HepG2 (cell line): Measurements from ENCODE around the gene PSMD1. TPM values are rescaled to one million over a fixed set of nuclear protein-coding genes. Genes with fewer than 3 reads are reported as not detected.
A peak's percentile ranks its signal among the peaks of the same experiment; 100 is the strongest.

Experiments
- CAMTA2 ChIP-seq: sonication (generic); formaldehyde crosslinking; IDR thresholded peaks from 2 replicates; pipeline ENCODE4 v1.4.0; 2020; ENCODE audit warnings: mild to moderate bottlenecking, missing genetic modification reagents, borderline replicate concordance
- CBX5 ChIP-seq: sonication (generic); formaldehyde crosslinking; IDR thresholded peaks from 2 replicates; pipeline ENCODE4 v1.4.0; 2020; ENCODE audit warnings: missing genetic modification reagents, borderline replicate concordance
- KLF16 ChIP-seq, 2 experiments: sonication (generic) in 1 of 2; formaldehyde crosslinking in 1 of 2; IDR thresholded peaks; 2 replicates each; pipeline versions ENCODE4 v1.6.1 to v1.8.0; 2016 to 2023; ENCODE audit warnings: missing genetic modification reagents in 2 of 2, missing compliant biosample characterization in 1 of 2
- NR2F6 ChIP-seq, 2 experiments: IDR thresholded peaks; 2 replicates each; pipeline ENCODE4 v1.6.1; 2016; ENCODE audit warnings: antibody characterized with exemption in 1 of 2, mild to moderate bottlenecking in 1 of 2
- RAD51 ChIP-seq: fragments of 450-650 bp; IDR thresholded peaks from 2 replicates; pipeline ENCODE4 v1.6.1; 2016; ENCODE audit warnings: borderline replicate concordance
- SMAD1 ChIP-seq: sonication (generic); formaldehyde crosslinking; IDR thresholded peaks from 2 replicates; pipeline ENCODE4 v1.4.0; 2020; ENCODE audit warnings: missing genetic modification reagents, low read depth, mild to moderate bottlenecking, borderline replicate concordance
- TEAD2 ChIP-seq: sonication (generic); formaldehyde crosslinking; IDR thresholded peaks from 2 replicates; pipeline ENCODE4 v1.9.0; 2021; ENCODE audit warnings: missing genetic modification reagents
- ZC3H4 ChIP-seq: sonication (generic); formaldehyde crosslinking; IDR thresholded peaks from 2 replicates; pipeline ENCODE4 v1.4.0; 2020; ENCODE audit warnings: missing genetic modification reagents, borderline replicate concordance
- ZNF225 ChIP-seq: sonication (generic); formaldehyde crosslinking; IDR thresholded peaks from 2 replicates; pipeline ENCODE4 v1.4.0; 2020; ENCODE audit warnings: mild to moderate bottlenecking, missing genetic modification reagents
- ZNF292 ChIP-seq: sonication (generic); formaldehyde crosslinking; IDR thresholded peaks from 2 replicates; pipeline ENCODE4 v1.8.1; 2022; ENCODE audit warnings: mild to moderate bottlenecking, low read depth, missing genetic modification reagents, borderline replicate concordance
- ZNF615 ChIP-seq: sonication (generic); formaldehyde crosslinking; IDR thresholded peaks from 2 replicates; pipeline ENCODE4 v1.5.0; 2020; ENCODE audit warnings: mild to moderate bottlenecking, missing genetic modification reagents, borderline replicate concordance
- ZNF629 ChIP-seq: sonication (generic); formaldehyde crosslinking; conservative IDR thresholded peaks from 2 replicates; pipeline ENCODE4 v1.5.0; 2020; ENCODE audit warnings: missing genetic modification reagents
- polyA plus RNA-seq, 8 experiments: library from polyadenylated mRNA; depleted of rRNA in 3 of 8; stranded (reverse) in 7 of 8; unstranded in 1 of 8; fragments of >200 nt; fragmentation: Illumina TruSeq in 4 of 8; extraction: Trizol in 4 of 8; gene quantifications; 2 replicates each; pipeline versions ENCODE4 v1.2.1 to v1.2.3, GENCODE V29; 2011 to 2016; ENCODE audit warnings: low read depth in 4 of 8, missing spikeins in 1 of 8, mixed read lengths in 1 of 8; ENCODE audit not compliant: insufficient read depth in 1 of 8
- total RNA-seq, 5 experiments: library from RNA; depleted of rRNA; stranded (reverse); fragments of >200 nt; fragmentation: Illumina TruSeq; extraction: Trizol; gene quantifications; 2 replicates each; pipeline ENCODE4 v1.2.3, GENCODE V29; 2016; ENCODE audit warnings: low read depth in 1 of 5
- TF ChIP-seq, protein P1 (sequence below): sonication (generic); formaldehyde crosslinking; IDR thresholded peaks from 2 replicates; pipeline ENCODE4 v1.5.0; 2020; ENCODE audit warnings: mild to moderate bottlenecking, missing genetic modification reagents, borderline replicate concordance
- TF ChIP-seq, protein P2 (sequence below): sonication (generic); formaldehyde crosslinking; IDR thresholded peaks from 2 replicates; pipeline ENCODE4 v1.8.0; 2022; ENCODE audit warnings: mild to moderate bottlenecking, missing genetic modification reagents; ENCODE audit not compliant: insufficient replicate concordance
- TF ChIP-seq, protein P3 (sequence below): sonication (generic); formaldehyde crosslinking; conservative IDR thresholded peaks from 2 replicates; pipeline ENCODE4 v1.4.0; 2020; ENCODE audit warnings: missing genetic modification reagents

The PSMD1 gene
- total and polyA plus RNA-seq, 2 of the 13 experiments (the other 11 are each of a cell fraction or from before 2014, with no cell fraction given) = 136 to 191 TPM

GRCh38 chr2:231033147-231034132, 23.2 kb upstream of the PSMD1 start (continued):
- TF ChIP-seq, protein P1, sequence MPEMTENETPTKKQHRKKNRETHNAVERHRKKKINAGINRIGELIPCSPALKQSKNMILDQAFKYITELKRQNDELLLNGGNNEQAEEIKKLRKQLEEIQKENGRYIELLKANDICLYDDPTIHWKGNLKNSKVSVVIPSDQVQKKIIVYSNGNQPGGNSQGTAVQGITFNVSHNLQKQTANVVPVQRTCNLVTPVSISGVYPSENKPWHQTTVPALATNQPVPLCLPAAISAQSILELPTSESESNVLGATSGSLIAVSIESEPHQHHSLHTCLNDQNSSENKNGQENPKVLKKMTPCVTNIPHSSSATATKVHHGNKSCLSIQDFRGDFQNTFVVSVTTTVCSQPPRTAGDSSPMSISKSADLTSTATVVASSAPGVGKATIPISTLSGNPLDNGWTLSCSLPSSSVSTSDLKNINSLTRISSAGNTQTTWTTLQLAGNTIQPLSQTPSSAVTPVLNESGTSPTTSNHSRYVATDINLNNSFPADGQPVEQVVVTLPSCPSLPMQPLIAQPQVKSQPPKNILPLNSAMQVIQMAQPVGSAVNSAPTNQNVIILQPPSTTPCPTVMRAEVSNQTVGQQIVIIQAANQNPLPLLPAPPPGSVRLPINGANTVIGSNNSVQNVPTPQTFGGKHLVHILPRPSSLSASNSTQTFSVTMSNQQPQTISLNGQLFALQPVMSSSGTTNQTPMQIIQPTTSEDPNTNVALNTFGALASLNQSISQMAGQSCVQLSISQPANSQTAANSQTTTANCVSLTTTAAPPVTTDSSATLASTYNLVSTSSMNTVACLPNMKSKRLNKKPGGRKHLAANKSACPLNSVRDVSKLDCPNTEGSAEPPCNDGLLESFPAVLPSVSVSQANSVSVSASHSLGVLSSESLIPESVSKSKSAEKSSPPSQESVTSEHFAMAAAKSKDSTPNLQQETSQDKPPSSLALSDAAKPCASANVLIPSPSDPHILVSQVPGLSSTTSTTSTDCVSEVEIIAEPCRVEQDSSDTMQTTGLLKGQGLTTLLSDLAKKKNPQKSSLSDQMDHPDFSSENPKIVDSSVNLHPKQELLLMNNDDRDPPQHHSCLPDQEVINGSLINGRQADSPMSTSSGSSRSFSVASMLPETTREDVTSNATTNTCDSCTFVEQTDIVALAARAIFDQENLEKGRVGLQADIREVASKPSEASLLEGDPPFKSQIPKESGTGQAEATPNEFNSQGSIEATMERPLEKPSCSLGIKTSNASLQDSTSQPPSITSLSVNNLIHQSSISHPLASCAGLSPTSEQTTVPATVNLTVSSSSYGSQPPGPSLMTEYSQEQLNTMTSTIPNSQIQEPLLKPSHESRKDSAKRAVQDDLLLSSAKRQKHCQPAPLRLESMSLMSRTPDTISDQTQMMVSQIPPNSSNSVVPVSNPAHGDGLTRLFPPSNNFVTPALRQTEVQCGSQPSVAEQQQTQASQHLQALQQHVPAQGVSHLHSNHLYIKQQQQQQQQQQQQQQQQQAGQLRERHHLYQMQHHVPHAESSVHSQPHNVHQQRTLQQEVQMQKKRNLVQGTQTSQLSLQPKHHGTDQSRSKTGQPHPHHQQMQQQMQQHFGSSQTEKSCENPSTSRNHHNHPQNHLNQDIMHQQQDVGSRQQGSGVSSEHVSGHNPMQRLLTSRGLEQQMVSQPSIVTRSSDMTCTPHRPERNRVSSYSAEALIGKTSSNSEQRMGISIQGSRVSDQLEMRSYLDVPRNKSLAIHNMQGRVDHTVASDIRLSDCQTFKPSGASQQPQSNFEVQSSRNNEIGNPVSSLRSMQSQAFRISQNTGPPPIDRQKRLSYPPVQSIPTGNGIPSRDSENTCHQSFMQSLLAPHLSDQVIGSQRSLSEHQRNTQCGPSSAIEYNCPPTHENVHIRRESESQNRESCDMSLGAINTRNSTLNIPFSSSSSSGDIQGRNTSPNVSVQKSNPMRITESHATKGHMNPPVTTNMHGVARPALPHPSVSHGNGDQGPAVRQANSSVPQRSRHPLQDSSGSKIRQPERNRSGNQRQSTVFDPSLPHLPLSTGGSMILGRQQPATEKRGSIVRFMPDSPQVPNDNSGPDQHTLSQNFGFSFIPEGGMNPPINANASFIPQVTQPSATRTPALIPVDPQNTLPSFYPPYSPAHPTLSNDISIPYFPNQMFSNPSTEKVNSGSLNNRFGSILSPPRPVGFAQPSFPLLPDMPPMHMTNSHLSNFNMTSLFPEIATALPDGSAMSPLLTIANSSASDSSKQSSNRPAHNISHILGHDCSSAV (CRISPR knock-in tag) = no peak
- TF ChIP-seq ZC3H4 (CRISPR knock-in tag) = no peak
- TF ChIP-seq, protein P2, sequence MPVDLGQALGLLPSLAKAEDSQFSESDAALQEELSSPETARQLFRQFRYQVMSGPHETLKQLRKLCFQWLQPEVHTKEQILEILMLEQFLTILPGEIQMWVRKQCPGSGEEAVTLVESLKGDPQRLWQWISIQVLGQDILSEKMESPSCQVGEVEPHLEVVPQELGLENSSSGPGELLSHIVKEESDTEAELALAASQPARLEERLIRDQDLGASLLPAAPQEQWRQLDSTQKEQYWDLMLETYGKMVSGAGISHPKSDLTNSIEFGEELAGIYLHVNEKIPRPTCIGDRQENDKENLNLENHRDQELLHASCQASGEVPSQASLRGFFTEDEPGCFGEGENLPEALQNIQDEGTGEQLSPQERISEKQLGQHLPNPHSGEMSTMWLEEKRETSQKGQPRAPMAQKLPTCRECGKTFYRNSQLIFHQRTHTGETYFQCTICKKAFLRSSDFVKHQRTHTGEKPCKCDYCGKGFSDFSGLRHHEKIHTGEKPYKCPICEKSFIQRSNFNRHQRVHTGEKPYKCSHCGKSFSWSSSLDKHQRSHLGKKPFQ (CRISPR knock-in tag) = peak; percentile 47
- TF ChIP-seq ZNF225 (CRISPR knock-in tag) = no peak
- TF ChIP-seq NR2F6 (IDR thresholded peaks at IDR 0.05) = peak; percentile 26; the same call in 1 of the 2 replicates
- no peak; the same call in 1 of the 2 replicates for TF ChIP-seq NR2F6 (CRISPR knock-in tag; IDR thresholded peaks at IDR 0.05)
- TF ChIP-seq, protein P3, sequence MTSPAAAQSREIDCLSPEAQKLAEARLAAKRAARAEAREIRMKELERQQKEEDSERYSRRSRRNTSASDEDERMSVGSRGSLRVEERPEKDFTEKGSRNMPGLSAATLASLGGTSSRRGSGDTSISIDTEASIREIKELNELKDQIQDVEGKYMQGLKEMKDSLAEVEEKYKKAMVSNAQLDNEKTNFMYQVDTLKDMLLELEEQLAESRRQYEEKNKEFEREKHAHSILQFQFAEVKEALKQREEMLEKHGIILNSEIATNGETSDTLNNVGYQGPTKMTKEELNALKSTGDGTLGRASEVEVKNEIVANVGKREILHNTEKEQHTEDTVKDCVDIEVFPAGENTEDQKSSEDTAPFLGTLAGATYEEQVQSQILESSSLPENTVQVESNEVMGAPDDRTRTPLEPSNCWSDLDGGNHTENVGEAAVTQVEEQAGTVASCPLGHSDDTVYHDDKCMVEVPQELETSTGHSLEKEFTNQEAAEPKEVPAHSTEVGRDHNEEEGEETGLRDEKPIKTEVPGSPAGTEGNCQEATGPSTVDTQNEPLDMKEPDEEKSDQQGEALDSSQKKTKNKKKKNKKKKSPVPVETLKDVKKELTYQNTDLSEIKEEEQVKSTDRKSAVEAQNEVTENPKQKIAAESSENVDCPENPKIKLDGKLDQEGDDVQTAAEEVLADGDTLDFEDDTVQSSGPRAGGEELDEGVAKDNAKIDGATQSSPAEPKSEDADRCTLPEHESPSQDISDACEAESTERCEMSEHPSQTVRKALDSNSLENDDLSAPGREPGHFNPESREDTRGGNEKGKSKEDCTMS (CRISPR knock-in tag) = no peak
- peak; percentile 65 for TF ChIP-seq ZNF292 (CRISPR knock-in tag)
- no peak for TF ChIP-seq CAMTA2 (CRISPR knock-in tag)
- TF ChIP-seq RAD51 = no peak
- 0 out of 4 replicates have a peak, but pooled peaks of 1 of the 2 experiments have one; percentile 30 for TF ChIP-seq KLF16 (CRISPR knock-in tag; IDR thresholded peaks at IDR 0.05)
- TF ChIP-seq ZNF615 (CRISPR knock-in tag) = no peak
- TF ChIP-seq CBX5 (CRISPR knock-in tag) = no peak
- no peak for TF ChIP-seq ZNF629
- no peak for TF ChIP-seq SMAD1 (CRISPR knock-in tag)
- no peak for TF ChIP-seq TEAD2 (CRISPR knock-in tag)
